Stomach (tissue), 4 donors: ENCODE measurements around the gene CHST5.

Source experiments
- CTCF ChIP-seq, 7 experiments: fragments of 450-650 bp in 4 of 7; fragments of 200-600 bp in 3 of 7; sonication (generic) in 3 of 7; IDR thresholded peaks; one replicate each; pipeline ENCODE4 v1.5.1; 2016 to 2019; ENCODE audit warnings: antibody characterized with exemption in 7 of 7, control low read depth in 2 of 7, mild to moderate bottlenecking in 1 of 7
- EP300 ChIP-seq: sonication (generic); formaldehyde crosslinking; IDR thresholded peaks from one replicate; pipeline ENCODE4 v1.6.1; 2017; ENCODE audit warnings: antibody characterized with exemption
- POLR2A ChIP-seq, 4 donors: fragments of 450-650 bp; IDR thresholded peaks; one replicate each; pipeline ENCODE4 v1.6.1; 2016; ENCODE audit warnings: antibody characterized with exemption in 4 of 4, control low read depth in 2 of 4, mild to moderate bottlenecking in 1 of 4, moderate library complexity in 1 of 4
- POLR2AphosphoS5 ChIP-seq, 3 donors: sonication (generic); formaldehyde crosslinking; IDR thresholded peaks; one replicate each; pipeline ENCODE4 v1.6.1; 2016; ENCODE audit warnings: antibody characterized with exemption in 3 of 3

- no peak for TF ChIP-seq POLR2A (IDR thresholded peaks at IDR 0.05)
- no peak for TF ChIP-seq POLR2AphosphoS5 (IDR thresholded peaks at IDR 0.05)
- no peak for TF ChIP-seq CTCF (IDR thresholded peaks at IDR 0.05)
- no peak for TF ChIP-seq EP300
These were observed 29.8 kb downstream of the CHST5 start for GRCh38 chr16:75506107-75506506.
